GM10266 (cell line): ENCODE measurements around the gene UBE2M.
"Not testable (repeated sequence)": the region's sequence is repeated elsewhere in the genome, so short reads cannot be mapped to it uniquely, and the experiment has no call there.

ENCODE experiments used
- DNase-seq: peaks from one replicate; pipeline ENCODE4 v3.0.0; 2012; ENCODE audit errors: extremely low spot score
- CTCF ChIP-seq: IDR thresholded peaks from 2 replicates; pipeline ENCODE4 v1.5.1; 2012; ENCODE audit warnings: mild to moderate bottlenecking, low read depth; ENCODE audit not compliant: control insufficient read depth, insufficient read depth; ENCODE audit errors: missing control alignments

UBE2M gene

GRCh38 chr19:58514564-58515022 lies 43.8 kb downstream of the UBE2M start:
- TF ChIP-seq CTCF: no peak
- no peak for DNase-seq

- peak; percentile 97 for DNase-seq
Observed at GRCh38 chr19:58513694-58514563, 44.5 kb downstream of the UBE2M start.

GRCh38 chr19:58513213-58513693 lies 45.2 kb downstream of the UBE2M start:
- no peak for DNase-seq
- TF ChIP-seq CTCF: no peak

More at GRCh38 chr19:58513694-58514563, 44.5 kb downstream of the UBE2M start:
- peak; percentile 98 for TF ChIP-seq CTCF

GRCh38 chr19:58511353-58512208 lies 46.8 kb downstream of the UBE2M start, which contains the start of gene SLC27A5:
Gene SLC27A5, minus strand, starts transcription at chr19:58511992. Its CDS starts 37 bp downstream, at chr19:58511955.
- DNase-seq: no peak
- no peak for TF ChIP-seq CTCF

- no peak for DNase-seq
- no peak for TF ChIP-seq CTCF
Observed at GRCh38 chr19:58510084-58510862, 48.1 kb downstream of the UBE2M start.

- DNase-seq: no peak
- no peak for TF ChIP-seq CTCF
Observed at GRCh38 chr19:58509731-58510083, 48.7 kb downstream of the UBE2M start.

GRCh38 chr19:58507602-58508223 lies 50.7 kb downstream of the UBE2M start:
- not testable (repeated sequence) for DNase-seq
